ENCODE measurements around the gene DNAI2. TPM values are rescaled to one million over a fixed set of nuclear protein-coding genes. Genes with fewer than 3 reads are reported as not detected.

DNAI2 gene
- total and polyA plus RNA-seq, 9 of the 15 experiments (the other 6 are each of a cell fraction or from before 2014, with no cell fraction given) = not detected

DNA sequence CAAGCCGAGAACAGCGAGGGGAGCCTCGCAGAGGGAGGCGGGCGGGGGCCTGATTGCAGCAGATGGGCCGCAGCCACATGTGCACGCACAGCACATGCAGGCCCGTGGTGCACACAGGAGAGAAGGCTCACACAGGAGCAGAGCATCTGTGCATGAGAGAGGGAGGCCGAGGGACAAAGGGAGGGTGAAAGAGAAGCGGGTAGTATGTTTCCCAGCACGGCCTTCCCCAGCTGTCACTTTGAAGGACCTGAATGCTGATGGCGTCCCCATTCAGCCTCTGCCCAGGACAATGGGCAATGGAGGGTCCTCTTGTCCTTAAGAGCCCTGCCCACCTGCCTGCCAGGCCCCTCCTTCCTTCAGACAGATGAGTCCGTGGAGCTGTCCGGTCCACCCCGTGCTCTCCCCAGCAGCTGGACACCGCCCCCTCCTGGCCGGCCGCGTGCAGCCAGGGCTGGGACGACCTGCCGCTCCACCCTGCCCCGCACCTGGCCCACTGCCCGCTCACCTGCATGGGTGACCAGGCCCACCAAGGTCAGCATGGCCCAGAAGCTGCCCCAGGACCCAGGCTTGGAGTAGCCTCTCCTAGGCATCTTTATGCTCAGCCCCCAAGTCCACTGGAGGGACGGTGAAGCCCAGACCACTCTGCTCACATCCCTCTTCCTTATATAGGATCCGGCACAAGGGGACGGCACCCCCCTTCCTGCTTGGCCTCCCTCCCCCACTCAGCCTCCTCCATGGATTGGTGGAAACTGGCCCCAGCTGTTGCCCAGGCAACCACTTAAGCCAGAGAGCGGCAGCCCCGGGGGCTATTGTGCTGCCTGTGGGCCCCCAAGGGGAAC, 87.4 kb downstream of the DNAI2 start, which contains the start of gene BTBD17 (continued):
- TF ChIP-seq, protein P1, sequence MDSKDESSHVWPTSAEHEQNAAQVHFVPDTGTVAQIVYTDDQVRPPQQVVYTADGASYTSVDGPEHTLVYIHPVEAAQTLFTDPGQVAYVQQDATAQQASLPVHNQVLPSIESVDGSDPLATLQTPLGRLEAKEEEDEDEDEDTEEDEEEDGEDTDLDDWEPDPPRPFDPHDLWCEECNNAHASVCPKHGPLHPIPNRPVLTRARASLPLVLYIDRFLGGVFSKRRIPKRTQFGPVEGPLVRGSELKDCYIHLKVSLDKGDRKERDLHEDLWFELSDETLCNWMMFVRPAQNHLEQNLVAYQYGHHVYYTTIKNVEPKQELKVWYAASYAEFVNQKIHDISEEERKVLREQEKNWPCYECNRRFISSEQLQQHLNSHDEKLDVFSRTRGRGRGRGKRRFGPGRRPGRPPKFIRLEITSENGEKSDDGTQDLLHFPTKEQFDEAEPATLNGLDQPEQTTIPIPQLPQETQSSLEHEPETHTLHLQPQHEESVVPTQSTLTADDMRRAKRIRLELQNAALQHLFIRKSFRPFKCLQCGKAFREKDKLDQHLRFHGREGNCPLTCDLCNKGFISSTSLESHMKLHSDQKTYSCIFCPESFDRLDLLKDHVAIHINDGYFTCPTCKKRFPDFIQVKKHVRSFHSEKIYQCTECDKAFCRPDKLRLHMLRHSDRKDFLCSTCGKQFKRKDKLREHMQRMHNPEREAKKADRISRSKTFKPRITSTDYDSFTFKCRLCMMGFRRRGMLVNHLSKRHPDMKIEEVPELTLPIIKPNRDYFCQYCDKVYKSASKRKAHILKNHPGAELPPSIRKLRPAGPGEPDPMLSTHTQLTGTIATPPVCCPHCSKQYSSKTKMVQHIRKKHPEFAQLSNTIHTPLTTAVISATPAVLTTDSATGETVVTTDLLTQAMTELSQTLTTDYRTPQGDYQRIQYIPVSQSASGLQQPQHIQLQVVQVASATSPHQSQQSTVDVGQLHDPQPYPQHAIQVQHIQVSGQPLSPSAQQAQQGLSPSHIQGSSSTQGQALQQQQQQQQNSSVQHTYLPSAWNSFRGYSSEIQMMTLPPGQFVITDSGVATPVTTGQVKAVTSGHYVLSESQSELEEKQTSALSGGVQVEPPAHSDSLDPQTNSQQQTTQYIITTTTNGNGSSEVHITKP (IDR thresholded peaks at IDR 0.05; ENCODE audit: partially characterized antibody) = peak; percentile 14
- TF ChIP-seq BRD4 (IDR thresholded peaks at IDR 0.05) = no peak
- TF ChIP-seq, protein P2, sequence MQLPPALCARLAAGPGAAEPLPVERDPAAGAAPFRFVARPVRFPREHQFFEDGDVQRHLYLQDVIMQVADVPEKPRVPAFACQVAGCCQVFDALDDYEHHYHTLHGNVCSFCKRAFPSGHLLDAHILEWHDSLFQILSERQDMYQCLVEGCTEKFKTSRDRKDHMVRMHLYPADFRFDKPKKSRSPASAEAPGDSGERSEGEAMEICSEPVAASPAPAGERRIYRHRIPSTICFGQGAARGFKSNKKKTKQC (CRISPR knock-in tag; IDR thresholded peaks at IDR 0.05) = no peak
- peak; percentile 45; the same call in 1 of the 2 replicates for TF ChIP-seq CTBP1 (IDR thresholded peaks at IDR 0.05; ENCODE audit: borderline replicate concordance)
- no peak for TF ChIP-seq HDAC8 (tag; IDR thresholded peaks at IDR 0.05)
- TF ChIP-seq STAG1 (CRISPR knock-in tag; IDR thresholded peaks at IDR 0.05; ENCODE audit: borderline replicate concordance) = peak; percentile 89
- TF ChIP-seq, protein P3, sequence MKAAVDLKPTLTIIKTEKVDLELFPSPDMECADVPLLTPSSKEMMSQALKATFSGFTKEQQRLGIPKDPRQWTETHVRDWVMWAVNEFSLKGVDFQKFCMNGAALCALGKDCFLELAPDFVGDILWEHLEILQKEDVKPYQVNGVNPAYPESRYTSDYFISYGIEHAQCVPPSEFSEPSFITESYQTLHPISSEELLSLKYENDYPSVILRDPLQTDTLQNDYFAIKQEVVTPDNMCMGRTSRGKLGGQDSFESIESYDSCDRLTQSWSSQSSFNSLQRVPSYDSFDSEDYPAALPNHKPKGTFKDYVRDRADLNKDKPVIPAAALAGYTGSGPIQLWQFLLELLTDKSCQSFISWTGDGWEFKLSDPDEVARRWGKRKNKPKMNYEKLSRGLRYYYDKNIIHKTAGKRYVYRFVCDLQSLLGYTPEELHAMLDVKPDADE (conservative IDR thresholded peaks at IDR 0.05; ENCODE audit: control insufficient read depth, low read depth, low read length) = no peak
- TF ChIP-seq, protein P4, sequence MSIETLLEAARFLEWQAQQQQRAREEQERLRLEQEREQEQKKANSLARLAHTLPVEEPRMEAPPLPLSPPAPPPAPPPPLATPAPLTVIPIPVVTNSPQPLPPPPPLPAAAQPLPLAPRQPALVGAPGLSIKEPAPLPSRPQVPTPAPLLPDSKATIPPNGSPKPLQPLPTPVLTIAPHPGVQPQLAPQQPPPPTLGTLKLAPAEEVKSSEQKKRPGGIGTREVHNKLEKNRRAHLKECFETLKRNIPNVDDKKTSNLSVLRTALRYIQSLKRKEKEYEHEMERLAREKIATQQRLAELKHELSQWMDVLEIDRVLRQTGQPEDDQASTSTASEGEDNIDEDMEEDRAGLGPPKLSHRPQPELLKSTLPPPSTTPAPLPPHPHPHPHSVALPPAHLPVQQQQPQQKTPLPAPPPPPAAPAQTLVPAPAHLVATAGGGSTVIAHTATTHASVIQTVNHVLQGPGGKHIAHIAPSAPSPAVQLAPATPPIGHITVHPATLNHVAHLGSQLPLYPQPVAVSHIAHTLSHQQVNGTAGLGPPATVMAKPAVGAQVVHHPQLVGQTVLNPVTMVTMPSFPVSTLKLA (conservative IDR thresholded peaks at IDR 0.05) = no peak

All from K562 (cell line).